ENCODE data around the gene CHST11.
A peak's percentile ranks its signal among the peaks of the same experiment; 100 is the strongest.

The CHST11 gene

GRCh38 chr12:104722601-104723534 lies 266.1 kb downstream of the CHST11 start:
- no peak overlapping the region for H2AFZ ChIP-seq (ENCODE audit: low read depth, low read length)
- no peaks in the 10 kb centered on the region for H3K9me3 ChIP-seq (ENCODE audit: insufficient read depth, low read length, severe bottlenecking)
- DNase-seq (no peak), ATAC-seq (ENCODE audit: insufficient read depth, low read depth) (no peak)
- no peak for TF ChIP-seq EZH2 (IDR thresholded peaks at IDR 0.05; ENCODE audit: borderline replicate concordance, low read depth, low read length, severe bottlenecking)
- no peak for TF ChIP-seq CTCF (IDR thresholded peaks at IDR 0.05; ENCODE audit: borderline replicate concordance, extremely low read depth, low read length, poor library complexity, severe bottlenecking)
- H3K4me3 ChIP-seq (ENCODE audit: low read depth in 1 of 2, low read length in 2 of 2): no peak overlapping the region
- peaks cover 94% of the 10 kb centered on the region for H4K20me1 ChIP-seq (ENCODE audit: insufficient read depth, low read length)
- peaks cover 45% of the 10 kb centered on the region for H3K4me1 ChIP-seq (ENCODE audit: insufficient read depth, low read length)
- no peak overlapping the region for H3K9ac ChIP-seq (ENCODE audit: low read depth, low read length)
- peak overlapping the region; percentile 84 for H3K27ac ChIP-seq (ENCODE audit: low read length)
- H3K79me2 ChIP-seq (ENCODE audit: insufficient read depth, low read length): peaks cover 94% of the 10 kb centered on the region
- H3K36me3 ChIP-seq (ENCODE audit: insufficient read depth, low read length): peaks cover 59% of the 10 kb centered on the region
- no peaks in the 10 kb centered on the region for H3K27me3 ChIP-seq (ENCODE audit: insufficient read depth, low read length, poor library complexity)
- H3K4me2 ChIP-seq (ENCODE audit: insufficient read depth, low read length): no peak overlapping the region

GRCh38 chr12:104723895-104724294 lies 267.1 kb downstream of the CHST11 start:
- H3K36me3 ChIP-seq (ENCODE audit: insufficient read depth, low read length): peaks cover 68% of the 10 kb centered on the region
- ATAC-seq (ENCODE audit: insufficient read depth, low read depth) (no peak), DNase-seq (no peak)
- H3K9ac ChIP-seq (ENCODE audit: low read depth, low read length): no peak overlapping the region
- peaks cover 94% of the 10 kb centered on the region for H4K20me1 ChIP-seq (ENCODE audit: insufficient read depth, low read length)
- no peak for TF ChIP-seq EZH2 (IDR thresholded peaks at IDR 0.05; ENCODE audit: borderline replicate concordance, low read depth, low read length, severe bottlenecking)
- no peak for TF ChIP-seq CTCF (IDR thresholded peaks at IDR 0.05; ENCODE audit: borderline replicate concordance, extremely low read depth, low read length, poor library complexity, severe bottlenecking)
- H3K4me3 ChIP-seq (ENCODE audit: low read depth in 1 of 2, low read length in 2 of 2): no peak overlapping the region
- peaks cover 40% of the 10 kb centered on the region for H3K4me1 ChIP-seq (ENCODE audit: insufficient read depth, low read length)
- H3K9me3 ChIP-seq (ENCODE audit: insufficient read depth, low read length, severe bottlenecking): no peaks in the 10 kb centered on the region
- H3K4me2 ChIP-seq (ENCODE audit: insufficient read depth, low read length): no peak overlapping the region
- H3K27ac ChIP-seq (ENCODE audit: low read length): no peak overlapping the region
- H3K79me2 ChIP-seq (ENCODE audit: insufficient read depth, low read length): peaks cover 95% of the 10 kb centered on the region
- H3K27me3 ChIP-seq (ENCODE audit: insufficient read depth, low read length, poor library complexity): no peaks in the 10 kb centered on the region
- no peak overlapping the region for H2AFZ ChIP-seq (ENCODE audit: low read depth, low read length)

- no peak overlapping the region for H3K4me2 ChIP-seq (ENCODE audit: insufficient read depth, low read length)
- peaks cover 94% of the 10 kb centered on the region for H4K20me1 ChIP-seq (ENCODE audit: insufficient read depth, low read length)
- peaks cover 80% of the 10 kb centered on the region for H3K36me3 ChIP-seq (ENCODE audit: insufficient read depth, low read length)
- TF ChIP-seq CTCF (IDR thresholded peaks at IDR 0.05; ENCODE audit: borderline replicate concordance, extremely low read depth, low read length, poor library complexity, severe bottlenecking) (no peak), EZH2 (IDR thresholded peaks at IDR 0.05; ENCODE audit: borderline replicate concordance, low read depth, low read length, severe bottlenecking) (no peak)
- no peak overlapping the region for H3K4me3 ChIP-seq (ENCODE audit: low read depth in 1 of 2, low read length in 2 of 2)
- peaks cover 28% of the 10 kb centered on the region for H3K4me1 ChIP-seq (ENCODE audit: insufficient read depth, low read length)
- H2AFZ ChIP-seq (ENCODE audit: low read depth, low read length): no peak overlapping the region
- peaks cover 96% of the 10 kb centered on the region for H3K79me2 ChIP-seq (ENCODE audit: insufficient read depth, low read length)
- DNase-seq: no peak
- no peak for ATAC-seq (ENCODE audit: insufficient read depth, low read depth)
- no peaks in the 10 kb centered on the region for H3K9me3 ChIP-seq (ENCODE audit: insufficient read depth, low read length, severe bottlenecking)
- no peak overlapping the region for H3K9ac ChIP-seq (ENCODE audit: low read depth, low read length)
- H3K27me3 ChIP-seq (ENCODE audit: insufficient read depth, low read length, poor library complexity): no peaks in the 10 kb centered on the region
- H3K27ac ChIP-seq (ENCODE audit: low read length): no peak overlapping the region; the same call in 1 of the 2 replicates
Observed at GRCh38 chr12:104724992-104725585, 268.3 kb downstream of the CHST11 start.

Measured in DND-41 (cell line).